Stimulated activated CD8-positive, alpha-beta memory T cell treated with anti-CD3 and anti-CD28 coated beads, Interleukin-7, amount 100 ng/mL, for 24 hours (primary cell): Measurements from ENCODE around the gene VAV3.
"Not testable (repeated sequence)": the region's sequence is repeated elsewhere in the genome, so short reads cannot be mapped to it uniquely, and the experiment has no call there.

ENCODE experiments used
- DNase-seq: peaks from one replicate; pipeline ENCODE4 v3.0.0-alpha.2; 2020; ENCODE audit warnings: low read depth

The VAV3 gene

GRCh38 chr1:107883562-107883961 lies 81.4 kb downstream of the VAV3 start:
- DNase-seq, result no peak

GRCh38 chr1:107879927-107880326 lies 85.1 kb downstream of the VAV3 start:
- DNase-seq, result no peak

DNA sequence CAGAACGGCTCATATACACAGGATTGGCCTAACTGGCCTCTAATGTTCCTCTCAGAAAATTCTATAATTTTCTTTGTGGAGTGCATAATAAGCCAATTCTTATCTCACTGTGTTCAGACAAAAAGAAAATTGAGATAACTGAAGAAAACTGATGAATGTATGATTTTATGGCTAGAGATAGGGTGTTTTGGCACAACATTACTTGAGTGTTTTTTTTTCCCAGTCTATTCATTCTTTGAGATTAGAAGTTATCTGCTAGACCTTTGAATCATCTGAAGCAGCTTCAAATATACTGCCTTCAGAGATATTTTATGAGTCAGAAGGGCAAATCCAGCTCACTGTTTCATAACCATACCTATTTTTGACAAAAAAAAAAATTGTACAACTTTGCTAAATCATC lies 85.6 kb downstream of the VAV3 start:
- DNase-seq, result no peak

DNA sequence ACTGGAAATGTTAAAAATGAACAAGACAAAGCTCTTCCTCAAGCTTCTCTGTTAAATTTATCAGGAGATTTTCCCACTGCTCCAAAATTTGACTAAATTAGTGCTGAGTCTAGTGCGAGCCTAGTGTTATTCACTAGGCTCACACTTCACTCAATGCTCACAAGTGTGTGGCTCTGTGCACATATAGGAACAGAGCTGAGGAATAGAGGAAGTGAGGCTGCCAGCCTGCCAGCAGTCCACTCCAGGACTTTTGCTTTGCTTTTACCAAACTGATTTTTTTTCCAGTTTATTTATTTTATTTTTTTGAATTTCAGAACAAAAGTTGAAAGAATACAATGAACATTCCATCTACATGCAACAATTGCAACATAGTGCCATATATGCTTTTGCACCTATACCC lies 87.2 kb downstream of the VAV3 start:
- no peak for DNase-seq

- DNase-seq, result no peak
These were observed 87.9 kb downstream of the VAV3 start for GRCh38 chr1:107877092-107877491.

GRCh38 chr1:107875689-107876088 lies 89.3 kb downstream of the VAV3 start:
- no peak for DNase-seq

DNA sequence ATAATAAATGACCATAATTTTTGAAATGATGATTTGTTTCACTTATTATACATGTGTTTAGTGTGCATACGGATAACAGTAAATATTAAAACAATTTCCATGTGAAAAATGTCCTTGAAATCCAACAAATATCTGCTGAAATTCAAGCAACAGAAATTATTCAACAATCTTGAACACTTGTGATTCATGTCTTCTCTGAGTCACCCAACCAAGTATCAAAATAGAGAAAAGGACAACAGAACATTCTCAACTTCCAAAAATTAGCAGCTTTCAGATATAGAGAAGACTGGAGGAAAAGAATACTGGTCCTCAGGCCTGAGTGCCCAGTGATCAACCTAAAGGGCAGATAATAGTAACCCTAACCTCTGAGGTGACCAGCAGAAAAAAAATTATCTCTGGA lies 90.8 kb downstream of the VAV3 start:
- no peak for DNase-seq

DNA sequence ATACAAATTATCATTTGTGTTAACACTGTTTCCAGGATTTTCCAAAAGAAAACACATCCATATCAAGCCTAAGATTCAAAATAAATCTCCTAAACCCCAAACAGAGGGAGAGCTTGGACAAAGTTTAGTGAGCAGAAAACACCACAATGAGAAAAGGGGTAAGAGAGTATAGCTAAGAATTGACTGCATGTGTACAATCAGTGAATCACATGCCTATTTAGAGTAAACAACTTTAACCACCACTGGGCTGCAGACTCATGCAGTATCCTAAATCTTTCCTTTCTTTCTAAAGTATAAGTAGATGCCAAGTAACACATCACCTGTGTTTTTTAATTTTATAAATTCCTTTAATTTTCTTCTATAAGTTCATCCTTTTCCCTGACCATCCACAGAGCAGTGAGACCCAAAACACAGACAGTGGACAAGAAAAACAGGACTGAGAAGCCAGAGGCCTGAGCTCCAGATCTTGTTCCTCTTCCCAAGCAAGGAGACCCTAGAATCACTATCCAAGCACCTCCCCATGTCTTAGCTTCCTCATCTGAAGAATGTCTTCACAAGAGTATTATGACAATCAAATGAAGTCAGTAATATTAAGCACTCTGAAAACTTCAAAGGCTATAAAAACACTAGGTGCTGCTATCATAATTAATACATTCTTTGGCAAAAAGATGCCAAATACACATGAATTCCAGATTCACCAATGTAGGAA lies 93.1 kb downstream of the VAV3 start:
- DNase-seq, result no peak

GRCh38 chr1:107871259-107871658 lies 93.7 kb downstream of the VAV3 start:
- DNase-seq, result no peak

DNA sequence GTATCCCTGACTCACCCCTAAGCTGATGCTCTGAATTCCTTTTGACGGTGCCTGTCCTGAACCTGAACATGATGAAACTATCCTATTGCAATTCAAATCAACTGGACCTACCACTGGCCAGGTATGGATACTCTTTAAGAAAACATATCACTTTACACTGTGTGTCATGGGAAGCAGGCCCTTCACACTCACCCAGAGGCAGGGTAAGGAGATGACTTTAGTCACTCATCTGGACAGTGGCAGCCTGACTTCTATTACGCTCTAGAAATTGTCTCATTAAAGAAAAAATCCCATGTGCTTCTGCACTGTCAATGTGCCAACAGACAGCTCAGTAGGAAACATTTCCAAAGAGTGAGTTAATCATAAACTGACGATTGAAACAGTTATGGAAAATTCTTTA lies 94.3 kb downstream of the VAV3 start:
- no peak for DNase-seq

GRCh38 chr1:107867897-107868296 lies 97.1 kb downstream of the VAV3 start:
- no peak for DNase-seq

DNA sequence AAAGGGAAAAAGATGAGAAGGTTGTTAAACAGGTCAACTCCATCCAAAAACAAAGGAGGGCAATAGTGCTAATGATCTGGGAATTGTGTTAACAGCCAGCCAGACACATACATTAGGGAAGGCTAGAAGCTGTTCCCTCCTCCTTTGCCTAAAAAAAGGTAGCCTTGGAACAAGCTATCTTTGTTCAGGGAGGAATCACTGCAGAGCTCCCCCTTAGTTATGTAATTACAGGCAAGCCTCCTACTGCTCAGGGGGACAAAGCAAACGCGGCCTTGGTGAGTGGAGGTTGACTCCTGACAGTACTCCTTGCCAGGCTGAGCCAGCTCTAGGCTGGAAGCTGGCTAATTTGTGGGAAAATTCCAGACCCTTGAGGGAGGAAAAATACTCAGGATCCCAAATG lies 97.6 kb downstream of the VAV3 start:
- DNase-seq, result no peak

DNA sequence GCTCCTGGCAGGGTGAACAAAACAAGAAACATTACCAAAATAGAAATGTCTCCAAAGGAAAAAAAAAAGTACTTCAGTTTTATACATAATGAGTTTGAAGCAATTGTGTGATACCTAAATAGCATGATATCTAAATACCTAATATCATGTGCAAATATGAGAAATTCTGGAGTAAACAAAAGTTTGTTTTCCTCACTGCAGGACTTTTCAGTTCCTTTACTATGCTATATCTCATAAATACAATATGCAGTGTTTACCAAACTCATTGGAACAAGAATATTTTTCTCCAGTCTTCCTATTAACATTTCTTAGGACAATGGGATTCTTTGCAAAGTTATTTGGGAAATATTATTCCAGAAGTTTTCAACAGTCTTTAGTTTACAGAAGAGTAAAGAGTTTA lies 98.1 kb downstream of the VAV3 start:
- DNase-seq, result no peak

- DNase-seq, result no peak
These were observed 99.4 kb downstream of the VAV3 start for GRCh38 chr1:107865627-107866026.

DNA sequence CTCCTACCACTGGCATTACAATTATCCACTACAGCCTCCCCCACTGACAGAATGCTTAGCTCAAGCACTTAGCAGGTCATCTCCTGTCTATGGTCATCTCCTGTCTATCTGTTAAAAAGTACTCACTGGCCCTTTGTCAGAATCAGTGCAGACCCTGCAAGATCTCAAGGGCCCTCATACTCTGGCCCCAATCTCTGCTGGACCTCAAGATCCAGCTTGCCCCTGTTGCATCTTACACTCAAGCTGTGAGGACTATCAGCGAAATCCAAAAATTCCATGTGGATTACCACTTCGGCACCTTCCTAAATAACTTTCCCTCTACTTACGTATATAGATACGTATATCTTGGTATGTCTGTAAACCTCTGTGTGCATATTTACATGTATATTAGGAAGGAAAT lies 101.6 kb downstream of the VAV3 start:
- no peak for DNase-seq

DNA sequence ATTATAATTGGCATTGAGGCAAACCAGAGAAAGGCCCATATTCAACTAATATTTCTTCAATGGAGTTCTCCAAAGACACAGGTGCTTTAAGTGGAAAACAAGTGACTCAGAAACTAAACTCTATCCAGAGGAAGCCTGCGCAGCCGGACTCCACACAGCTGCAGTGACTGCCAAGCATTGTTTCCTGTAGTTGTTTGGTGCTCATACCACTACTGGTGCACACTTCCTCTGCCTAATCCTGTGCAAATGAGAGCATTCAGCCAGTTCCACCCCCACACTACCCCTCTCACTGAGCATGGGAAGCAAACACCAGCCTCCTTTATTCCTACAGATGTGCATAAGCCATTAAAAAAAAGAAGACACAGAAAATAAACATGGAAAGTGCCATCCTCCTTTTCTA lies 102.9 kb downstream of the VAV3 start:
- DNase-seq, result no peak

- DNase-seq, result no peak
These were observed 106.7 kb downstream of the VAV3 start for GRCh38 chr1:107858323-107858722.

- DNase-seq, result no peak
These were observed 113.6 kb downstream of the VAV3 start for GRCh38 chr1:107851418-107851817.

GRCh38 chr1:107844541-107845194 lies 120.3 kb downstream of the VAV3 start:
- DNase-seq, result not testable (repeated sequence)

DNA sequence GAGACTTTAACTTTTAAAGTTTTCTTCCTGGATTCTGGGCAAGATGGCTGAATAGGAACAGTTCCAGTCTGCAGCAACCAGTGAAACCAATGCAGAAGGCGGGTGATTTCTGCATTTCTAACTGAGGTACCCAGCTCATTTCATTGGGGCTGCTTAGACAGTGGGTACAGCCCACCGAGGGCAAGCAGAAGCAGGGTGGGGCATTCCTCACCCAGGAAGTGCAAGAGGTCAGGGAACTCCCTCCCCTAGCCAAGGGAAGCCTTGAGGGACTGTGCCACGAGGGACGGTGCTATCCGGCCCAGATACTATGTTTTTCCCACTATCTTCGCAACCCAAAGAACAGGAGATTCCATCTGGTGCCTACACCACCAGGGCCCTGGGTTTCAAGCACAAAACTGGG lies 121.0 kb downstream of the VAV3 start:
- no peak for DNase-seq

GRCh38 chr1:107842241-107842640 lies 122.7 kb downstream of the VAV3 start:
- no peak for DNase-seq

DNA sequence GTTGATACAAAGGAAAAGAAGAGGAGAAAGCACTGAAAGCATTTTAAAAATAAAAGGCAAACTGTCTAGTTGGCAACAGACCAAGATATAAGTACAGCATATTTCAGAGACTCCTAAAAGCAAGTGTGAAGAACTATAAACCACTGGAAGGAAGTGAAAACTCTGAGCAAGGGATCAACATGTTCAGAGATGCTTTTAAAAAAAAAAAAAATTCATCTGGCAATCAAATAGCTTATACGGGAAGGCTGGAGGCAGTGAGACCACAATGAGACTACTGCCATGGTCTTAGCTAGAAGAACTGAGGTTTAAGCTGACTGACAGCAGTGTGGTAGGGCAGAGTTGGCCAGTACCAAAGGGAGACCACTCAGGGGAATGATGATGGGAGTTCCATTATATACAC lies 124.3 kb downstream of the VAV3 start:
- DNase-seq, result no peak

- no peak for DNase-seq
These were observed 126.9 kb downstream of the VAV3 start for GRCh38 chr1:107838056-107838455.

- DNase-seq, result no peak
These were observed 129.8 kb downstream of the VAV3 start for GRCh38 chr1:107835151-107835670.
